Nephron (organoid): Measurements from ENCODE around the gene S100A9.

Experiments
- H3K27ac Mint-ChIP-seq, 3 experiments: 2 replicates each; pipeline ENCODE4 v1.8.0; 2020; ENCODE audit warnings: mixed read lengths in 3 of 3, mild to moderate bottlenecking in 2 of 3, moderate library complexity in 1 of 3
- H3K27me3 Mint-ChIP-seq: 2 replicates; pipeline ENCODE4 v1.8.0; 2021; ENCODE audit warnings: low read depth, mild to moderate bottlenecking, moderate library complexity, mixed read lengths
- H3K36me3 Mint-ChIP-seq: 2 replicates; pipeline ENCODE4 v1.8.0; 2020; ENCODE audit warnings: low read depth, mixed read lengths
- H3K4me1 Mint-ChIP-seq: 2 replicates; pipeline ENCODE4 v1.8.0; 2020; ENCODE audit warnings: mixed read lengths
- H3K4me3 Mint-ChIP-seq, 3 experiments: 2 replicates each; pipeline ENCODE4 v1.8.0; 2020; ENCODE audit warnings: mild to moderate bottlenecking in 3 of 3, mixed read lengths in 3 of 3, moderate library complexity in 2 of 3
- H3K9me3 Mint-ChIP-seq: 2 replicates; pipeline ENCODE4 v1.8.0; 2020; ENCODE audit warnings: mixed read lengths
- CTCF ChIP-seq, 3 experiments: fragments of 200-600 bp; sonication (generic); IDR thresholded peaks; one replicate each; pipeline ENCODE4 v1.5.0; 2021; ENCODE audit warnings: antibody characterized with exemption in 3 of 3; ENCODE audit not compliant: unreplicated experiment in 3 of 3

Gene S100A9

GRCh38 chr1:153374071-153374470 is 16.4 kb downstream of the S100A9 start:
- no peaks in the 10 kb centered on the region for H3K36me3 Mint-ChIP-seq
- no peaks in the 10 kb centered on the region for H3K4me1 Mint-ChIP-seq
- TF ChIP-seq CTCF (IDR thresholded peaks at IDR 0.05; ENCODE audit: unreplicated experiment in 3 of 3) = no peak
- no peak overlapping the region for H3K4me3 Mint-ChIP-seq
- H3K27ac Mint-ChIP-seq = no peak overlapping the region
- peaks cover 21% of the 10 kb centered on the region for H3K27me3 Mint-ChIP-seq
- no peaks in the 10 kb centered on the region for H3K9me3 Mint-ChIP-seq

GRCh38 chr1:153375511-153375910 is 17.9 kb downstream of the S100A9 start, which contains the start of gene S100A12:
Gene S100A12, minus strand, starts transcription at chr1:153375621. Its CDS starts 1,029 bp downstream, at chr1:153374592.
- peaks cover 21% of the 10 kb centered on the region for H3K27me3 Mint-ChIP-seq
- H3K4me1 Mint-ChIP-seq = no peaks in the 10 kb centered on the region
- H3K4me3 Mint-ChIP-seq = no peak within 1 kb of the TSS
- TF ChIP-seq CTCF (IDR thresholded peaks at IDR 0.05; ENCODE audit: unreplicated experiment in 3 of 3) = no peak
- H3K36me3 Mint-ChIP-seq = no peaks in the 10 kb centered on the region
- H3K27ac Mint-ChIP-seq = no peak within 1 kb of the TSS
- H3K9me3 Mint-ChIP-seq = no peaks in the 10 kb centered on the region

- Mint-ChIP-seq H3K36me3 (no peaks in the 10 kb centered on the region), H3K27me3 (peaks cover 11% of the 10 kb centered on the region), H3K4me3 (no peak overlapping the region), H3K27ac (no peak overlapping the region), H3K4me1 (no peaks in the 10 kb centered on the region), H3K9me3 (peaks cover 18% of the 10 kb centered on the region)
- TF ChIP-seq CTCF (IDR thresholded peaks at IDR 0.05; ENCODE audit: unreplicated experiment in 3 of 3) = no peak
Observed at GRCh38 chr1:153379591-153379990, 21.9 kb downstream of the S100A9 start.

GRCh38 chr1:153380711-153381110 is 23.1 kb downstream of the S100A9 start:
- Mint-ChIP-seq H3K4me1 (no peaks in the 10 kb centered on the region), H3K27ac (no peak overlapping the region), H3K36me3 (no peaks in the 10 kb centered on the region), H3K9me3 (peaks cover 18% of the 10 kb centered on the region), H3K27me3 (peaks cover 3% of the 10 kb centered on the region), H3K4me3 (no peak overlapping the region)
- no peak for TF ChIP-seq CTCF (IDR thresholded peaks at IDR 0.05; ENCODE audit: unreplicated experiment in 3 of 3)

- peaks cover 13% of the 10 kb centered on the region for H3K27me3 Mint-ChIP-seq
- no peaks in the 10 kb centered on the region for H3K4me1 Mint-ChIP-seq
- H3K4me3 Mint-ChIP-seq = no peak overlapping the region
- no peak for TF ChIP-seq CTCF (IDR thresholded peaks at IDR 0.05; ENCODE audit: unreplicated experiment in 3 of 3)
- H3K9me3 Mint-ChIP-seq = peaks cover 18% of the 10 kb centered on the region
- no peaks in the 10 kb centered on the region for H3K36me3 Mint-ChIP-seq
- H3K27ac Mint-ChIP-seq = no peak overlapping the region
Observed at GRCh38 chr1:153384958-153385580, 27.4 kb downstream of the S100A9 start.

GRCh38 chr1:153386500-153386901 is 28.8 kb downstream of the S100A9 start:
- Mint-ChIP-seq H3K4me3 (no peak overlapping the region), H3K27ac (no peak overlapping the region), H3K9me3 (peaks cover 13% of the 10 kb centered on the region), H3K4me1 (no peaks in the 10 kb centered on the region), H3K27me3 (peaks cover 22% of the 10 kb centered on the region), H3K36me3 (no peaks in the 10 kb centered on the region)
- no peak for TF ChIP-seq CTCF (IDR thresholded peaks at IDR 0.05; ENCODE audit: unreplicated experiment in 3 of 3)
